Measurements from ENCODE around the gene ELAPOR1.

ELAPOR1 gene

GRCh38 chr1:109099938-109100773 is 13.8 kb upstream of the ELAPOR1 start:
- DNase-seq = peak; percentile 52 to 92

GRCh38 chr1:109104364-109105151 is 9.4 kb upstream of the ELAPOR1 start:
- DNase-seq = no peak

DNA sequence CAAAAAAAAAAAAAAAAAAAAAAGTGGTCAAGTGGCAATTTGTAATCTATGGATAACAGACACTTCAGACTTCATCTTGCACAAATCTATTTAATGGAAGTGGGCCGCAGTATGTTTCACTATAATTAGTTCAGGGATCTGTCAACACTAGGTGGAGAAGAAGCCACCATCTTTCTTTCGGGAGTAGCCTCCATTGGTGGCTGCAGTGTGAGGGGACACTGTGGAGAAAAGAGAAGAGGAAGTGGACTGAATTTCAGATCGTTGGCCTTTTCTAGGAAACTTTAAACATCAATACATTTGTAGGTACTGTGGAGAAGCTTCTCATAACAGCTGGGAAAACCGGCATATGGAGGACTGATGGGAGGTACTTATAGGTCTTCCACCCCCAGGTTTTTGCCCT is 8.0 kb upstream of the ELAPOR1 start:
- no peak for DNase-seq

GRCh38 chr1:109107785-109108184 is 6.1 kb upstream of the ELAPOR1 start:
- no peak for DNase-seq

DNA sequence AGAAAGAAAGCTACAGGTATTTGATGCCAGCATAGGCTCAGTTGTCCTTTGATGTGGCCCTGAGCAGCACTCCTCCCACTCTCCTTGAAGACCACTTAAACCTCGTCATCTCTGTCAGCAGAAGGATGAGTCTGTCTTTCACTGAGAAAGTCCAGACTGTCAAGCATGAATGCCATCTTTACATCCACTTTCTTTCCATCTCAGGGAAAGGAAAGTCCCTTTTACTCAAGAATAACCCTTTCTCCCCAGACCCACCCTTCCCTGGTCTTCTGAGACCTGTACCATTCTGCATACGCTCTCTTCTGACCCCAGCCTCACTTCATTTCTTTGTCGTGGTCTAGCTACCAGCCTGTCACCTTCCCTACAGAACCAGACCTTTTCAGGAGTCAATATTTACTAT is 4.0 kb upstream of the ELAPOR1 start:
- no peak for DNase-seq

DNA sequence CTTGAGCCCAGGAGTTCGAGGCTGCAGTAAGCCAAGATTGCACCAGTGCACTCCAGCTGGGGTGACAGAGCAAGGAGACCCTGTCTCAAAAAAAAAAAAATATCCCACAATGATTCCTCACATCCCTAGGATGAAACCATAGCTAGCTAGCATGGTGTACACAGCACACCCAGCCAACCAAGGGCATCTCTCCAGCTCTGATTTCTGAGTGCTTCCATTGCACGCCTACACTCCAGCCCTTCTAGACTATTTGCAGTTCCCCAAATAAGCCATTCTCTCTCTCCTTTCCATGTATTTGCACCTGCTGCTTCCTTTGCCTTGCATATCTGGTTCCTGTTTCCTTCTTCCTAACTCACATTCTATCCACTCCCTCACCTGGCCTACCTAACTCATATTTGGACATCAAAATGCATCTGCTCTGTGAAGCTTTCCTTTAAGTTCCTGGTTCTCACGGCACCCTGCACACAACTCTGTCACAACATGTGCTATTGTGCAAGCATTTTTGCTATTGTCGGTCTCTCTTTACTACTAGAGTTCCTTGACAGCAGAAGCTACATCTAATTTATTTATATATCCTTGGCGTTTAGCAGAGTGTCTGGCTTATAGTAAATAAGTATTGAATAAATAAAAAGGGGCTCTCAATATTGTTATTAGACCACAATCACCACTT is 2.4 kb upstream of the ELAPOR1 start:
- no peak for DNase-seq

- DNase-seq = no peak
These were observed 1.8 kb upstream of the ELAPOR1 start for GRCh38 chr1:109112056-109112651.

GRCh38 chr1:109112652-109113285 is 1.1 kb upstream of the ELAPOR1 start:
- DNase-seq = peak; percentile 42 to 74

DNA sequence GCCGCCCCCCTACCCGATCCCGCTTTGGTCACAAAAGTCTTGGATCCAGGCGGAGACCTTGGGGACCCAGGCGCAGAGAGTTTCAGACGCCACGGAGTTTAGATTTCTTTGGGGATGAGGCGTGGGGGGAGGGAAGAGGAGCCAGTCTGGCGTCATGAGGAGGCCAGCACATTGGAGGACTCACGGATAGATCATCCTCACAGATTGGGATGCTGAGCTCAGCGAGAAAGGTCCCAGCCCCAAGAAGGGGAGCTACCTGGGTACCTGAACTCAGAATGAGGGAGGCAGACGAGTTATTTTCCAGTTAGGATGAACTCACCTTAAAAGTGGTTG is 393 bp downstream of the ELAPOR1 start:
- DNase-seq = no peak

GRCh38 chr1:109115685-109116084 is 1.8 kb downstream of the ELAPOR1 start:
- DNase-seq = no peak

- DNase-seq = no peak
These were observed 2.4 kb downstream of the ELAPOR1 start for GRCh38 chr1:109116286-109116685.

DNA sequence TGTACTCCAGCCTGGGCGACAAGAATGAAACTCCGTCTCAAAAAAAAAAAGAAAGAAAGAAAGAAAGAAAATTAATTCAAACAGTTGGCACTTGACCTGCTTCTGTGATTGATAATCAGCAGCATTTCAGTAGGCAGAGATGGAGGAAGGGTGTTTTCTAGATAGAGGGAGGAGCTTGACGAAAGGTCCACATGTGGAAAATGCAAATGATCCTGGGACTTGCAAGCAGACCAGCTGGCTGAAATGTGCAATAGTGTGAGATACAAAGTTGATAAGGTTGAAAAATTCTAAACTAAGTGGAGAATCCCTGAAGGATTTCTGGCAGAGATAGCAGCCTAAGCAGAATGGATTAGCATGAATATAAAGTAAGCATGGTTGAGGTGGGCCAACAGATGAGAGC is 4.2 kb downstream of the ELAPOR1 start:
- DNase-seq = no peak

GRCh38 chr1:109120356-109120755 is 6.4 kb downstream of the ELAPOR1 start:
- no peak for DNase-seq

DNA sequence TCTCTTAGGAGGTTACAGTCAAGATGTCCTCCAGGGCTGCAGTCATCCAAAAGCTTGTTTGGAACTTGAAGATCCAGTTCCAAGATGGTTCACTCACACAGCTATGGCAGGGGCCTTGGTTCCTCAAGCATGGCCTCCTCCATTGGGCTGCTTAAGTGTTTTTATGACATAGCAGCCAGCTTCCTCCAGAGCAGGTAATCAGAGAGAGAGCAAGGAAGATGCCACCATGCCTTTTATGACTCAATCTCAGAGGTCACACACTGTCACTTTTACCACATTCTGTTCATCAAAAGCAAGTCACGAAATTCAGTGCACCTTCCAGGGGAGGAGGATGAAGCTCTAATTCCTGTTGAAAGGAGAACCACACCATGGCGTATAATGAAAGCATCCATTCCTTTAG is 17.1 kb downstream of the ELAPOR1 start:
- DNase-seq = no peak

DNA sequence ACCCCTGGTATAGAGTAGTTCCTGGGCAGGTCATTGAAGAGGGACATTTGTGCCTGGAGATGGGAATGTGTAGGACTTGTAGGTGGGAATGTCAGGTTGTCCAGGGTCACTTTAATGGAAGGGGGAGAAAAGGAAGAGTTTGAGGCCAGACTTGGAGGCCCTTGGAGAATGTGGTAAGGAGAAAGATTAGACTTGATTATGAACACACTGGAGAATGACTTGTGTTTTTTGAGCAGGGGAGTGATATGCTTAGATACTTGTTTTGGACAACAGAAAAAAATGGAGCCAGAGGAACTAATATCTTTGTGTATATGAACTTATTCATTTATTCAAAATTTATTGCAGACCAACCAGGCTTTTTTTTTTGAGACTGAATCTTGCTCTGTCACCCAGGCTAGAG is 17.9 kb downstream of the ELAPOR1 start:
- DNase-seq = no peak

DNA sequence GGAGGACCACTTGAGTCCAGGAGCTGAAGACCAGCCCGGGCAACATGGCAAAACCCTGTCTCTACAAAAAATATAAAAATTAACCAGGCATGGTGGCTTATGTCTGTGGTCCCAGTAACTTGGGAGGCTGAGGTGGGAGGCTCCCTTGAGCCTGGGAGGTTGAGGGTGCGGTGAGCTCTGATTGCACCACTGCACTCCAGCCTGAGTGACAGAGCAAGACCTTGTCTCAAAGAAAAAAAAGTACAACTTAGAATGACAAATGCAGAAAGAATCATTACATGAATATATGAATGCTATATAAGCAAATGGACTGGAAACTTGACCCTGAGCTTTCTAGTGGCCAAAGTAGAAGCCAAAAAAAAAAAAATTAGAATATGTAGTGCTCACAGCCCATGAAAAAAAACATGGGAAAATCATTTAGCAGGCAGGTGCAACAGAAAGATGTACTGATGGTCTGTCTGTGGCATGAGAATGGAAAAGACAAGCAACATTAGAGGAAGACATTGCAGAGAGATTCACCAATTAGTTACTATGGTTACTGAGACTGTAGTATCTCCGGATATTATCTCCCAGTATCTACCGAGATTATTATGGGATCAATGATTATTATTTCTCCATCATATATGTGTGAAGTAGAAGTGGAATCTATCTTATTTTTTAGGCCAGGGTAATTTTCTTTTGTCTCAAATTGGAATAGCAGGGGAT is 19.2 kb downstream of the ELAPOR1 start:
- DNase-seq = no peak

GRCh38 chr1:109133815-109134214 is 19.9 kb downstream of the ELAPOR1 start:
- peak; percentile 78 to 90 for DNase-seq

GRCh38 chr1:109134423-109134822 is 20.5 kb downstream of the ELAPOR1 start:
- DNase-seq = no peak

GRCh38 chr1:109135940-109136339 is 22.0 kb downstream of the ELAPOR1 start:
- no peak for DNase-seq

DNA sequence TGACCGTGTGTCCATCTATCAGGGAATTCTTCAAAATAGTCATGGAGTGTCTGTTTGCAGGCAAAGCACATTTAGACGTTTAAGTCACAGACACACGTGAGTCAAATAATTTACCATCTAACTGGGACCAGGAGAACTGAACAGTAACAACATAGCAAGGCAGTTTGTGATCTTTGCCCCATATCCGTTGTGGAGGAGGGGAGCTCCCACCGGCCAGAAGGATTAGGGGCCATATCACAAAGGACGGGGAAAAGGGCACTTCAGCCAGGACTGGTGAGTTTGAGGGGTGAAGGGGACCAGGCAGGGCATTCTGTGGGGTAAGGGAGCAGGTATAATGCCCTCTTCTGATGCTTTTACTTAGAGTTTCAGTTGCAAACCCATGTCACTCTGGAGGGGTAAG is 22.9 kb downstream of the ELAPOR1 start:
- DNase-seq = no peak

- DNase-seq = no peak
These were observed 24.0 kb downstream of the ELAPOR1 start for GRCh38 chr1:109137958-109138357.

- no peak for DNase-seq
These were observed 24.4 kb downstream of the ELAPOR1 start for GRCh38 chr1:109138358-109138757.
